Measurements from ENCODE around the gene COMT. TPM values are rescaled to one million over a fixed set of nuclear protein-coding genes. Genes with fewer than 3 reads are reported as not detected.

The COMT gene
- total and polyA plus RNA-seq, 3 experiments from 2014 or later, result 89.3 to 93.7 (median 92.7) TPM

DNA sequence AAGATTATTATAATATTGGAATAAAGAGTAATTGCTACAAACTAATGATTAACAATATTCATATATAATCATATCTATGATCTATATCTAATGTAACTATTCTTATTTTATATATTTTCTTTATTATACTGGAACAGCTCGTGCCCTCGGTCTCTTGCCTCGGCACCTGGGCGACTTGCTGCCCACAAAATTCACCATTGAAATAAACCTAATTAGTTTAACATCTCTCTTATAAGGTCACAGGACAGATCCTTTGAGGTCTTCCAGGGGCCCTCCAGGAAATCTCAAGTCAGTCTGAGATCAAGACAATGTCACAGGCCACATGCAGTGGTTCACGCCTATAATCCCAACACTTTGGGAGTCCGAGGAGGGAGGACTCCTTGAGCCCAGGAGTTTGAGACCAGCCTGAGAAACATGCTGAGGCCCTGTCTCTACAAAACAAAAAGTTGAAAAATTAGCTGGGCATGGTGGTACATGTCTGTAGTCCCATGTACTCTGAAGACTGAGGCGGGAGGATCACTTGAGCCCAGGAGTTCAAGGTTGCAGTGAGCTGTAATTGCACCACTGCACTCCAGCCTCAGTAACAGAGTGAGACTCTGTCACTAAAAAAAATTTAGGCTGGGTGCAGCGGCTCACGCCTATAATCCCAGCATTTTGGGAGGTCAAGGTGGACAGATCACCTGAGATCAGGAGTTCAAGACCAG lies 6.6 kb downstream of the COMT start:
- ChIA-PET POLR2A (no interaction called here), CTCF (interaction anchor here (0.8 to 4.1 kb wide), 3 partner anchors 26 to 217 kb away, joined by 3 to 17 read pairs (median 6); no protein-coding TSS in a partner anchor)
- H3K4me1 ChIP-seq (ENCODE audit: insufficient read depth, low read length), result peaks cover 13% of the 10 kb centered on the region
- Mint-ChIP-seq H3K4me1 (peaks cover 22 to 34% (median 30%) of the 10 kb centered on the region in 3 donors), H3K36me3 (peaks cover 0 to 14% (median 3%) of the 10 kb centered on the region in 3 donors), H3K4me3 (no peak overlapping the region), H3K9me3 (no peaks in the 10 kb centered on the region), H3K27me3 (no peaks in the 10 kb centered on the region), H3K27ac (peak overlapping the region in 1 of 8 donors; percentile 23)
- H3K4me3 ChIP-seq (ENCODE audit: low read length), result no peak overlapping the region
- no peak for DNase-seq
- no peaks in the 10 kb centered on the region for H3K36me3 ChIP-seq (ENCODE audit: insufficient read depth, low read length)
- peak overlapping the region; percentile 7 for H3K27ac ChIP-seq (ENCODE audit: low read depth, low read length)
- H3K9me3 ChIP-seq (ENCODE audit: low read length), result no peaks in the 10 kb centered on the region
- H3K27me3 ChIP-seq (ENCODE audit: insufficient read depth, low read length, poor library complexity, severe bottlenecking), result no peaks in the 10 kb centered on the region

DNA sequence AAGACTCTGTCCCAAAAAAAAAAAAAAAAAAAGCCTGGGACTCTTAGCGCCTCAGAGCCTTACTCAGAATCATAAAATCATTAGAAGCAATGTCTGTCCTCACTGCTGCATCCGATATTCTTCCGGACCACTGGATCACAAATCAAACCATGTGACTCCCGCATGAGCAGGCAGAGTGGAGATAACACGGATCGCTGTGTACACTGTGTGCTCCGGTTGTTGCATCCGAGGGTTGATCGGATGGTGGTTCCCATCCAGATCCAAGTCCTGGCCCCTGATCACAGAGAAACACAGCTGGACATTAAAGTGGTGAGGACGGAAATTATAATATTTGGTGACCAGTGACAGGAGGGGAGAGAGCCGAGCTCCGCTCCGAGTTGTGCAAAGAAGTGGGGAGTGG lies 9.8 kb downstream of the COMT start:
- peaks cover 17% of the 10 kb centered on the region for H3K4me1 ChIP-seq (ENCODE audit: insufficient read depth, low read length)
- Mint-ChIP-seq H3K4me1 (peaks cover 23 to 35% (median 28%) of the 10 kb centered on the region in 3 donors), H3K4me3 (no peak overlapping the region), H3K36me3 (peaks cover 0 to 14% (median 3%) of the 10 kb centered on the region in 3 donors), H3K27me3 (no peaks in the 10 kb centered on the region), H3K27ac (peak overlapping the region in 3 of 8 donors; percentile 14 to 45 (median 20)), H3K9me3 (no peaks in the 10 kb centered on the region)
- ChIA-PET CTCF (interaction anchor here (4.1 kb wide), 1 partner anchor 221 kb away, joined by 17 read pairs; no protein-coding TSS in a partner anchor), POLR2A (no interaction called here)
- H3K27me3 ChIP-seq (ENCODE audit: insufficient read depth, low read length, poor library complexity, severe bottlenecking), result no peaks in the 10 kb centered on the region
- no peak for DNase-seq
- H3K4me3 ChIP-seq (ENCODE audit: low read length), result no peak overlapping the region
- no peaks in the 10 kb centered on the region for H3K36me3 ChIP-seq (ENCODE audit: insufficient read depth, low read length)
- no peak overlapping the region for H3K27ac ChIP-seq (ENCODE audit: low read depth, low read length)
- no peaks in the 10 kb centered on the region for H3K9me3 ChIP-seq (ENCODE audit: low read length)

DNA sequence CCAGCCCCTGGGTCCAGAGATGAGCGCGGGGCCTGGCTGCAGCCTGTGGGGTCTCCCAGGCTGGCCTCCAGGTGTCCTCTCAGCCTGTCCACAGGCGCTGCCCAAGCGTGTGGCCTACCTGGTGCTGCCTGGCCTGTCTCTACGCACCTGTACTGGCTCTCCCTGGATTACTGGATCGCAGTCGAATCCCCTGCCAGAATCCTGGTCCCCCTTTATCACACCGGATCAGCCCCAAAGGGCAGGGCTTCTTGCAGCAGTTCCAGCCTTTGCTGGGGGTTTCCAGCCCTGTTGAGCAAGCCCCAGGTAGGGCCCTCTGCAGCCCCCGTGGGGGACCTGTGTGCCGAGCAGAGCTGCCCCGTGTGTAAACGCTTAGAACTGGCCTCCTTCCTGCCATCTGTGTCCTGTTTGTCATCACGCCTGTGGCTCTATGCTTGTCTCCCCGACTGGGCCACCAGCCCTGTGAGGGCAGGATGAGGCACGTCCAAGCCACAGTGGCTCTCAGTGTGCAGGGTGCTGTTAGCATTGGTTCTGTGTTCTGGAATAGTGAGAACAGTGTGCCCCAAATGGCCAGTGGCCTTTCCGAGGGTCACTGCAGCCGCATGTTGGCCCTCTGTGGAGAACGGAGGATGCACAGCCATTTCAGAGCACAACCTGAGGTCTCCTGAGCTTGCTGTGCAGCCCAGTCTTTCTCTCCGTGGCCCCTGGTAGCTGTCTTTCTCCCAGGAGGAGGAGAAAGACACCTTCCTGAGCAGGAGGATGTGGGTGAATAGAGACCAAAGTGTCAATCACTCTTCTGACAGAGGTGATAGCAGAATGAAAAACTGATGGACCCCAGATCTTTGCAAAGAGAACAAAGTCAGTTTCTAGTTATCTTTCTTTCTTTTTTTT lies 13.9 kb downstream of the COMT start:
- peak overlapping the region in 6 of 7 donors; percentile 33 to 71 (median 48) for H3K4me3 Mint-ChIP-seq
- H3K27me3 Mint-ChIP-seq, result no peaks in the 10 kb centered on the region
- H3K4me1 ChIP-seq (ENCODE audit: insufficient read depth, low read length), result peaks cover 20% of the 10 kb centered on the region
- H3K36me3 ChIP-seq (ENCODE audit: insufficient read depth, low read length), result peaks cover 3% of the 10 kb centered on the region
- DNase-seq, result peak in 1 of 5 donors; percentile 13
- ChIA-PET POLR2A (interaction anchor here (0.7 kb wide), 1 partner anchor 36 kb away, joined by 4 read pairs; no protein-coding TSS in a partner anchor), CTCF (interaction anchor here (1.6 kb wide), 1 partner anchor 14 kb away, joined by 3 read pairs; the partner anchor contains the start of genes COMT and TXNRD2)
- H3K9me3 Mint-ChIP-seq, result no peaks in the 10 kb centered on the region
- H3K36me3 Mint-ChIP-seq, result peaks cover 0 to 9% (median 3%) of the 10 kb centered on the region in 3 donors
- H3K4me1 Mint-ChIP-seq, result peaks cover 12 to 24% (median 15%) of the 10 kb centered on the region in 3 donors
- H3K27ac Mint-ChIP-seq, result peak overlapping the region; percentile 20 to 90 (median 66)
- no peak overlapping the region for H3K4me3 ChIP-seq (ENCODE audit: low read length)
- H3K27me3 ChIP-seq (ENCODE audit: insufficient read depth, low read length, poor library complexity, severe bottlenecking), result no peaks in the 10 kb centered on the region
- H3K9me3 ChIP-seq (ENCODE audit: low read length), result no peaks in the 10 kb centered on the region
- H3K27ac ChIP-seq (ENCODE audit: low read depth, low read length), result no peak overlapping the region

DNA sequence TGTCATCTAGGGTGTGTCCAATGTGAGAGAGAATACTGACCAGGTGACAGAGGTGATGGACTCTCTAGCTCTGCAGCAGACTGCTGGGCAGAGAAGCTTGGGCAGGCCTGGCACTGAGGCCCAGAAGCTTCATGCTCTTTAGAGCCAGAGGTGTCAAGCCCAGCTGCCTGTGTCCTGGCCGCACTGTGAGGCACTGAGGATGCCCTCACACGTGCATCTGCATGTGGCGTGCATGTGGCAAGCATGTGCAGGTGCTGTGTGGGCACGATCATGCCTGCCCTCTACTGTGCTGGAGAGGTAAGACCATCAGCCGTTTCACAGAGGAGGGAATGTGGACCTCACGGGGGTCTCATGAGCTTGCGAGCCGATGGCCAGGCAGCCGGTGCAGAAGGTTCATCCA lies 15.9 kb downstream of the COMT start:
- Mint-ChIP-seq H3K4me3 (no peak overlapping the region), H3K9me3 (no peaks in the 10 kb centered on the region), H3K27me3 (no peaks in the 10 kb centered on the region), H3K27ac (peak overlapping the region in 1 of 8 donors; percentile 29), H3K4me1 (peaks cover 9 to 24% (median 15%) of the 10 kb centered on the region in 3 donors), H3K36me3 (no peaks in the 10 kb centered on the region)
- ChIA-PET POLR2A (no interaction called here), CTCF (interaction anchor here (1.2 kb wide), 1 partner anchor 13 kb away, joined by 4 read pairs; no protein-coding TSS in a partner anchor)
- Histone ChIP-seq H3K36me3 (ENCODE audit: insufficient read depth, low read length) (peaks cover 3% of the 10 kb centered on the region), H3K4me1 (ENCODE audit: insufficient read depth, low read length) (peaks cover 20% of the 10 kb centered on the region), H3K9me3 (ENCODE audit: low read length) (no peaks in the 10 kb centered on the region), H3K4me3 (ENCODE audit: low read length) (no peak overlapping the region), H3K27me3 (ENCODE audit: insufficient read depth, low read length, poor library complexity, severe bottlenecking) (no peaks in the 10 kb centered on the region), H3K27ac (ENCODE audit: low read depth, low read length) (no peak overlapping the region)
- DNase-seq, result no peak

DNA sequence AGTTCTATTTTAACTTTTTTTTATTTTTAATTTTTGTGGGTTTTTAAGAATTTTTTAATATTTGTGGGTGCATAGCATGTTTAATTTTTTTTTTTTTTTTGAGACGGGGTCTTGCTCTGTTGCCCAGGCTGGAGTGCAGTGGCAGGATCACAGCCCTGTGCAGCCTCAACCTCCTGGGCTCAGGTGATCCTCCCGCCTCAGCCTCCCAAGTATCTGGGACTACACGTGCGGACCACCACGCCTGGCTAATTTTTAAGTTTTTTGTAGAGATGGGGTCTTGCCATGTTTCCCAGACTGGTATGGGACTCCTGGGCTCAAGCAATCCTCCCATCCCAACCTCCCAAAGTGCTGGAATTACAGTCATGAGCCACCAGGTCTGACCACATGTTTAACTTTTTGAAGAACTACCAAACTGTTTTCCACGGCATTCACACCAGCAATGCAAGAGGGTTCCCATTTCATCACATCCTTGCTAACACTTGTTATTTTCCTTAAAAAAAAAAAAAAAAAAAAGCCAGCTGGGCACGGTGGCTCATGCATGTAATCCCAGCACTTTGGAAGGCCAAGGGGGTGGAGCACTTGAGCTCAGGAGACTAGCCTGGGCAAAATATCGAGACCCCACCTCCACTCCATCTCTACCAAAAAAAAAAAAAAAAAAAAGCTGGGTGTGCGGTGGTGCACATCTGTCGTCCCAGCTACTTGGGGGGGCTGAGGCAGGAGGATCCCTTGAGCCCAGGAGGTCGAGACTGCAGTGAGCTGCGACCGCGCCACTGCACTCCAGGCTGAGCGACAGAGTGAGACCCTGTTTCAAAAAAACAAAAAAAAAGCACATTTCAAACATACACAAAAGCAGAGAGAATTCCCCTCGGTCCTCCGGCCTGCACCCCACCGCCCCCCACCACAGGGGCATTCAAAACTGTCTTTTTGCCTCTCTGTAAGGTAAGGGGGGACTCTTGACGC lies 16.8 kb downstream of the COMT start:
- H3K36me3 ChIP-seq (ENCODE audit: insufficient read depth, low read length), result peaks cover 3% of the 10 kb centered on the region
- Mint-ChIP-seq H3K27ac (no peak overlapping the region), H3K4me3 (no peak overlapping the region), H3K9me3 (no peaks in the 10 kb centered on the region), H3K4me1 (peaks cover 9 to 24% (median 15%) of the 10 kb centered on the region in 3 donors), H3K27me3 (no peaks in the 10 kb centered on the region), H3K36me3 (no peaks in the 10 kb centered on the region)
- no peak for DNase-seq
- CTCF ChIA-PET, result interaction anchor here (0.9 kb wide), 1 partner anchor 171 kb away, joined by 3 read pairs; no protein-coding TSS in a partner anchor
- POLR2A ChIA-PET, result interaction anchor here (0.6 to 0.7 kb wide), 2 partner anchors 158 to 505 kb away, joined by 3 to 5 read pairs; no protein-coding TSS in a partner anchor
- peak overlapping the region; percentile 28 for H3K4me3 ChIP-seq (ENCODE audit: low read length)
- H3K27ac ChIP-seq (ENCODE audit: low read depth, low read length), result peak overlapping the region; percentile 69
- no peaks in the 10 kb centered on the region for H3K9me3 ChIP-seq (ENCODE audit: low read length)
- H3K27me3 ChIP-seq (ENCODE audit: insufficient read depth, low read length, poor library complexity, severe bottlenecking), result no peaks in the 10 kb centered on the region
- peaks cover 20% of the 10 kb centered on the region for H3K4me1 ChIP-seq (ENCODE audit: insufficient read depth, low read length)

DNA sequence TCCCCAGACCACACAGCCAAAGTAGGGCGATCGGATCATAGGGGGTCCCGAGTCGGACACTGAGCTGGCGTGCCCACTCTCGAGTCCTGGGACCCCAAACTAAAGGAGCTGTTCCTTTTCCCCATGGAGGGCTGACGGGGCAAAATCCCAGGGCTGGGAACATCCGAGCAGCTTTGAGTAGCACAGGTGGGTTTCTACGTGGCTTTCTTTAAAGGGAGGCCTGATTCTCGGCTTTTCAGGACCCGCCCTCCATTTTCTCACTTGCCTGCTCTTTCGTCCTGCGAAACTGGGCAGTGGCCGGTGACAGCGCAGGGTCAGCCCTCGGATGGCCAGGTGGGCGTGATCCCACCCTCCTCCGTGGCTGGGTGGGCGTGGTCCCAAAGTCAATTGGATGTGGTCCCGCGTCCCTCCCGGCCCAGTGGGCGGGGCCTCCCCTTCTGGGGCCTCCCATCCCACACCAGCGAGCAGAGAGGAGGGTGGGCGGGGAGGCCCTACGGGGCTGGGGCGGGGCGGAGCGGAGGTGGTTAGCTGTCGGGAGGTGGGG lies 17.5 kb downstream of the COMT start:
- peaks cover 10% of the 10 kb centered on the region for H3K36me3 ChIP-seq (ENCODE audit: insufficient read depth, low read length)
- H3K27me3 Mint-ChIP-seq, result no peaks in the 10 kb centered on the region
- H3K27ac ChIP-seq (ENCODE audit: low read depth, low read length), result peak overlapping the region; percentile 69
- no peaks in the 10 kb centered on the region for H3K9me3 ChIP-seq (ENCODE audit: low read length)
- H3K4me3 Mint-ChIP-seq, result no peak overlapping the region
- H3K36me3 Mint-ChIP-seq, result peaks cover 0 to 2% (median 0%) of the 10 kb centered on the region in 3 donors
- H3K4me1 Mint-ChIP-seq, result peaks cover 7 to 17% (median 15%) of the 10 kb centered on the region in 3 donors
- no peak for DNase-seq
- peak overlapping the region; percentile 28 for H3K4me3 ChIP-seq (ENCODE audit: low read length)
- H3K9me3 Mint-ChIP-seq, result no peaks in the 10 kb centered on the region
- H3K27ac Mint-ChIP-seq, result no peak overlapping the region
- peaks cover 20% of the 10 kb centered on the region for H3K4me1 ChIP-seq (ENCODE audit: insufficient read depth, low read length)
- POLR2A ChIA-PET, result interaction anchor here (0.6 to 0.7 kb wide), 2 partner anchors 157 to 504 kb away, joined by 3 to 5 read pairs; no protein-coding TSS in a partner anchor
- H3K27me3 ChIP-seq (ENCODE audit: insufficient read depth, low read length, poor library complexity, severe bottlenecking), result no peaks in the 10 kb centered on the region
- CTCF ChIA-PET, result interaction anchor here (0.9 kb wide), 1 partner anchor 170 kb away, joined by 3 read pairs; no protein-coding TSS in a partner anchor

Measured in CD8-positive, alpha-beta memory T cell (primary cell).